Right cardiac atrium (tissue), 5 donors: Measurements from ENCODE around the gene UBASH3B. TPM values are rescaled to one million over a fixed set of nuclear protein-coding genes. Genes with fewer than 3 reads are reported as not detected.

Experiments used
- ATAC-seq, 2 donors: fragments of 200-7000 bp; cut with Tn5 transposase; one replicate each; pipeline versions ENCODE4 v1.8.0 to v1.9.1; 2020; ENCODE audit warnings: moderate library complexity in 2 of 2, mild to moderate bottlenecking in 1 of 2
- DNase-seq, 3 donors: peaks; one replicate each; pipeline ENCODE4 v3.0.0-alpha.2; 2020
- H3K27ac ChIP-seq: one replicate; pipeline ENCODE4 v1.5.1; 2013; ENCODE audit warnings: mild to moderate bottlenecking, low read length, control low read depth, moderate library complexity
- H3K27me3 ChIP-seq: one replicate; pipeline ENCODE4 v1.6.1; 2013; ENCODE audit not compliant: control insufficient read depth, insufficient read depth
- H3K4me1 ChIP-seq: one replicate; pipeline ENCODE4 v1.6.1; 2013; ENCODE audit warnings: low read length; ENCODE audit not compliant: control insufficient read depth, insufficient read depth
- H3K4me3 ChIP-seq: one replicate; pipeline ENCODE4 v1.5.1; 2013; ENCODE audit warnings: low read length, control low read depth
- H3K9me3 ChIP-seq: one replicate; pipeline ENCODE4 v1.6.1; 2013; ENCODE audit warnings: low read length; ENCODE audit not compliant: control insufficient read depth
- WGBS: extraction: QIAGEN DNeasy Blood & Tissue Kit; methylation state at CpG from one replicate; pipeline ENCODE4 v1.1.7; 2013; 5-methylcytosine and 5-hydroxymethylcytosine counted together
- intact Hi-C, 4 donors: fragments of 100-400 bp; cut with DNase I; formaldehyde crosslinking; loops; one replicate each; pipeline versions ENCODE4 v1.11.0 to v1.14.0; 2022 to 2023
- polyA plus RNA-seq: library from polyadenylated mRNA; stranded (reverse); fragments of 200-250 nt; gene quantifications from one replicate; pipeline ENCODE4 v1.2.3, GENCODE V29; 2013
- total RNA-seq, 4 donors: library from RNA; stranded (reverse); fragmentation: NEBNext Ultra II Directional; extraction: Animal tissue kit (Norgen Biotek cat#: 25700); gene quantifications; one replicate each; pipeline ENCODE4 v1.2.1, GENCODE V29; 2021
- donor health status: healthy with polysubstance abuse.
- donor health status: DM: no; HTN: yes; CAD: no.
- donor health status: DM: no; HTN: no; CAD: no.
- donor health status: DM: no; HTN: yes; CAD: no; lungs with severe emphysema.
- donor health status: DM: yes; HTN: yes; CAD: no.

Gene UBASH3B
- total and polyA plus RNA-seq, 5 donors = 0.34 to 2.5 (median 1.6) TPM

- peaks cover 2% of the 10 kb centered on the region for H3K27me3 ChIP-seq
- no peak overlapping the region for H3K4me3 ChIP-seq
- H3K27ac ChIP-seq = no peak overlapping the region
- ATAC-seq (no peak), DNase-seq (no peak)
- intact Hi-C loops = loop anchor here in 1 of 4 donors (10.0 kb wide), 1 partner anchor 53 kb away; no protein-coding TSS in a partner anchor
- WGBS = 88% methylated on average over 1 of the region's 1 CpG
- no peaks in the 10 kb centered on the region for H3K4me1 ChIP-seq
- no peaks in the 10 kb centered on the region for H3K9me3 ChIP-seq
Measured at GRCh38 chr11:122847466-122847865, 191.9 kb downstream of the UBASH3B start.

- 91% methylated on average over 1 of the region's 1 CpG for WGBS
- peaks cover 2% of the 10 kb centered on the region for H3K27me3 ChIP-seq
- no peak overlapping the region for H3K4me3 ChIP-seq
- DNase-seq (no peak), ATAC-seq (no peak)
- intact Hi-C loops = loop anchor here in 1 of 4 donors (10.0 kb wide), 1 partner anchor 53 kb away; no protein-coding TSS in a partner anchor
- H3K27ac ChIP-seq = no peak overlapping the region
- H3K9me3 ChIP-seq = no peaks in the 10 kb centered on the region
- H3K4me1 ChIP-seq = no peaks in the 10 kb centered on the region
Measured at GRCh38 chr11:122848186-122848585, 192.7 kb downstream of the UBASH3B start.

- DNase-seq (no peak), ATAC-seq (no peak)
- H3K27me3 ChIP-seq = peaks cover 2% of the 10 kb centered on the region
- H3K9me3 ChIP-seq = no peaks in the 10 kb centered on the region
- intact Hi-C loops = loop anchor here in 3 of 4 donors (5.0 to 10.0 kb wide), 3 partner anchors 55 to 223 kb away; no protein-coding TSS in a partner anchor
- no peaks in the 10 kb centered on the region for H3K4me1 ChIP-seq
- H3K27ac ChIP-seq = no peak overlapping the region
- H3K4me3 ChIP-seq = no peak overlapping the region
- 50% methylated on average over 7 of the region's 7 CpGs for WGBS
Measured at GRCh38 chr11:122850076-122850631, 194.6 kb downstream of the UBASH3B start.

GRCh38 chr11:122851366-122851966 is 195.9 kb downstream of the UBASH3B start:
- intact Hi-C loops = loop anchor here in 3 of 4 donors (5.0 to 10.0 kb wide), 3 partner anchors 57 to 224 kb away; no protein-coding TSS in a partner anchor
- peaks cover 2% of the 10 kb centered on the region for H3K27me3 ChIP-seq
- H3K27ac ChIP-seq = no peak overlapping the region
- 76% methylated on average over 12 of the region's 12 CpGs for WGBS
- ATAC-seq (no peak), DNase-seq (no peak)
- H3K4me1 ChIP-seq = no peaks in the 10 kb centered on the region
- H3K9me3 ChIP-seq = no peaks in the 10 kb centered on the region
- no peak overlapping the region for H3K4me3 ChIP-seq

GRCh38 chr11:122852074-122852795 is 196.7 kb downstream of the UBASH3B start:
- WGBS = 81% methylated on average over 10 of the region's 10 CpGs
- Histone ChIP-seq H3K9me3 (no peaks in the 10 kb centered on the region), H3K4me3 (no peak overlapping the region), H3K27me3 (peaks cover 2% of the 10 kb centered on the region), H3K27ac (no peak overlapping the region), H3K4me1 (no peaks in the 10 kb centered on the region)
- ATAC-seq = no peak
- intact Hi-C loops = loop anchor here in 3 of 4 donors (2.0 to 10.0 kb wide), 4 partner anchors 55 to 225 kb away; no protein-coding TSS in a partner anchor
- no peak for DNase-seq

GRCh38 chr11:122852796-122853160 is 197.3 kb downstream of the UBASH3B start:
- DNase-seq (no peak), ATAC-seq (no peak)
- Histone ChIP-seq H3K9me3 (no peaks in the 10 kb centered on the region), H3K4me1 (no peaks in the 10 kb centered on the region), H3K4me3 (no peak overlapping the region), H3K27ac (no peak overlapping the region), H3K27me3 (peaks cover 2% of the 10 kb centered on the region)
- 91% methylated on average over 5 of the region's 5 CpGs for WGBS
- intact Hi-C loops = loop anchor here in 3 of 4 donors (2.0 to 10.0 kb wide), 4 partner anchors 56 to 225 kb away; no protein-coding TSS in a partner anchor

GRCh38 chr11:122853261-122853660 is 197.7 kb downstream of the UBASH3B start:
- DNase-seq (no peak), ATAC-seq (no peak)
- Histone ChIP-seq H3K9me3 (no peaks in the 10 kb centered on the region), H3K27ac (no peak overlapping the region), H3K4me3 (no peak overlapping the region), H3K4me1 (no peaks in the 10 kb centered on the region), H3K27me3 (peaks cover 2% of the 10 kb centered on the region)
- intact Hi-C loops = loop anchor here in 3 of 4 donors (2.0 to 10.0 kb wide), 4 partner anchors 56 to 226 kb away; no protein-coding TSS in a partner anchor
- WGBS = 93% methylated on average over 11 of the region's 11 CpGs

- peaks cover under 1% of the 10 kb centered on the region for H3K27me3 ChIP-seq
- no peaks in the 10 kb centered on the region for H3K9me3 ChIP-seq
- no peak overlapping the region for H3K27ac ChIP-seq
- intact Hi-C loops = loop anchor here in 3 of 4 donors (2.0 to 10.0 kb wide), 4 partner anchors 57 to 227 kb away; no protein-coding TSS in a partner anchor
- WGBS = 36% methylated on average over 3 of the region's 3 CpGs
- H3K4me1 ChIP-seq = no peaks in the 10 kb centered on the region
- no peak for DNase-seq
- no peak for ATAC-seq
- no peak overlapping the region for H3K4me3 ChIP-seq
Measured at GRCh38 chr11:122853971-122854446, 198.5 kb downstream of the UBASH3B start.

- 61% methylated on average over 3 of the region's 3 CpGs for WGBS
- DNase-seq = no peak
- no peak for ATAC-seq
- H3K9me3 ChIP-seq = no peaks in the 10 kb centered on the region
- intact Hi-C loops = loop anchor here (5.0 to 10.0 kb wide), 2 partner anchors 161 to 193 kb away; no protein-coding TSS in a partner anchor
- no peak overlapping the region for H3K4me3 ChIP-seq
- H3K27ac ChIP-seq = no peak overlapping the region
- H3K27me3 ChIP-seq = no peaks in the 10 kb centered on the region
- H3K4me1 ChIP-seq = no peaks in the 10 kb centered on the region
Measured at GRCh38 chr11:122861631-122862030, 206.1 kb downstream of the UBASH3B start.

- ATAC-seq (no peak), DNase-seq (no peak)
- WGBS = 92% methylated on average over 1 of the region's 1 CpG
- H3K9me3 ChIP-seq = no peaks in the 10 kb centered on the region
- no peak overlapping the region for H3K4me3 ChIP-seq
- H3K27me3 ChIP-seq = no peaks in the 10 kb centered on the region
- H3K27ac ChIP-seq = no peak overlapping the region
- no peaks in the 10 kb centered on the region for H3K4me1 ChIP-seq
- intact Hi-C loops = loop anchor here (5.0 to 10.0 kb wide), 2 partner anchors 160 to 193 kb away; no protein-coding TSS in a partner anchor
Measured at GRCh38 chr11:122862091-122862490, 206.6 kb downstream of the UBASH3B start.
